Central memory CD4-positive, alpha-beta T cell (primary cell): ENCODE measurements around the gene SGTA.
"Not testable (repeated sequence)": the region's sequence is repeated elsewhere in the genome, so short reads cannot be mapped to it uniquely, and the experiment has no call there.

Source experiments
- DNase-seq: peaks from one replicate; pipeline ENCODE4 v3.0.0; 2022

SGTA gene

DNA sequence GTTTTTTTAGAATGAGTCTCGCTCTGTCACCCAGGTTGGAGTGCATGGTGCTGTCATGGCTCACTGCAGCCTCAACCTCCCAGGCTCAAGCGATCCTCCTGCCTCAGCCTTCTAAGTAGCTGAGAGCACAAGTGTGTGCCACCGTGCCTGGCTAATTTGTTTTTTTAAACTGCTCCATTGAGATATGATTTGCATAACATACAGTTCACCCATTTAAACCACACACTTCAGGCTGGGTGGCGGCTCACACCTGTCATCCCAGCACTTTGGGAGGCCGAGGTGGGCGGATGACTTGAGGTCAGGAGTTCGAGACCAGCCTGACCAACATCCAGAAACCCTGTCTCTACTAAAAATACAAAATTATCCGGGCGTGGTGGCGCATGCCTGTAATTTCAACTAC, 9.6 kb upstream of the SGTA start:
- not testable (repeated sequence) for DNase-seq

GRCh38 chr19:2791876-2792275, 8.8 kb upstream of the SGTA start:
- no peak for DNase-seq

GRCh38 chr19:2791440-2791839, 8.4 kb upstream of the SGTA start:
- no peak for DNase-seq

DNA sequence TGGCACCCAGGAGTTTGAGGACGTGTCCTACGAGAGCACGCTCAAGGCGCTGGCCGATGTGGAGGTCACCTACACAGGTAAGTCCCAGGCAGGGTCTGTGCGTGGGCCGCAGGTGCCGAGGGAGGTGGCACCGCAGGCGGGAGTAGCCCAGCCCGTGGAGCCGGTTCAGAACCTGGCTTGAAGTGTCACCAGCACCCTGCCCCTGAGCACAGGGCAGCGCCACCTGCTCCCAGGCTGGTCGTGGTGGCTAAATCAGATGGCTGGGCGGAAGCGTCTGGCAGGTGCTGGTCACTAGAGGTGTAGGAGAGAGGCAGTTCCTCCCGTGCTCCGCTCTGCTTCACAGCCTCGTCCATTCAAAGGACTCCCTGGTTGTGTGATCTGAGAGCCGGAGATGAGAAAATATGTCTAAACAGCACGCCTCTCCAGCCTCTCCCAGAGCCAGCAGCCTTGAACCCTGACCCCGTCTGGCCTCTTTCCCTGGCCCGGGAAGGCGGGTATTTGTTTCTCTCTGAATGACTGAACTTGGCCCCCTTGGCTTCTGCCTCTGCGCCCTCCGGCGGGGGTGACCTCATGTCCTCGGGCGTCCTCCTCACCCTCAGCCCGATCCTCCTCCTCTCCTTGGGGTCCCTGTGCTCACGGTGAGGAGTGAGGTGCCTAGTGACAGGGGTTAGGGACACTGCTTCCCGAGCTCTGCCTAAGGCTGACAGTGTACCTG, 7.6 kb upstream of the SGTA start:
- no peak for DNase-seq

- DNase-seq, result no peak
Measured at GRCh38 chr19:2790194-2790556, 7.1 kb upstream of the SGTA start.

DNA sequence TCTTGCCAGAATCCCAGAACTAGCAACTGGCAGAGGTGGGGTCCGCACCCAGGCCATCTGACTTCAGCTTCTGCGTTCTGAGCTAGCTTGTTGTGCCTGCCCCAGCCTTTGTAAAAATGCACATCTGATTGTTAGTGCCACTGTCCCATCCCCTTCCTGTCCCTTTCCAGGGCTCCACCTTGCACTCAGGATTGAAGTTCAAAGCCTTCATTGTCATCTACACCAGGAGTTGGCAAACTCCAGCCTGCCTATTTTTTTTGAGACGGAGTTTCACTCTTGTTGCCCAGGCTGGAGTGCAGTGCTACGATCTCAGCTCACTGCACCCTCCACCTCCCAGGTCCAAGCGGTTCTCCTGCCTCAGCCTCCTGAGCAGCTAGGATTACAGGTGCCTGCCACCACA, 5.2 kb upstream of the SGTA start:
- DNase-seq, result no peak

DNA sequence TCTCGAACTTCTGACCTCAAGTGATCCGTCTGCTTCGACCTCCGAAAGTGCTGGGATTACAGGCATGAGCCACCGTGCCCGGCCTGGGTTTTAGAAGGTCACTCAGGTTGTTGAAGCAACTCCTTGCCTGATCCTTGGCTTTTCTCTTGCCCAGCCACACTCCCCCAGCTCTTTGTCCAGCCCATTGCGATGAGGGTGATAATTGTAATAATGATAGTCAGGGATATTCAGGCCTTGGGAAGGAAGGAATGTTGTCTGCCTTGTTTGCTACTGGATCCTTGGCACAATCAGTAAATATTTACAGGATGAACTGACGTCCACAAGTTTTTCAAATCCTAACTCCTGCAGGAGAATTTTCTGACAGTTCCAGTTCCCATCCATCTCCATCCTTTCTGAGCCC, 4.0 kb upstream of the SGTA start:
- no peak for DNase-seq

GRCh38 chr19:2785244-2785997, 2.3 kb upstream of the SGTA start, which contains the start of gene THOP1:
Gene THOP1 (plus strand): TSS chr19:2785503. CDS start chr19:2785663, 160 bp downstream.
- peak; percentile 98 for DNase-seq

DNA sequence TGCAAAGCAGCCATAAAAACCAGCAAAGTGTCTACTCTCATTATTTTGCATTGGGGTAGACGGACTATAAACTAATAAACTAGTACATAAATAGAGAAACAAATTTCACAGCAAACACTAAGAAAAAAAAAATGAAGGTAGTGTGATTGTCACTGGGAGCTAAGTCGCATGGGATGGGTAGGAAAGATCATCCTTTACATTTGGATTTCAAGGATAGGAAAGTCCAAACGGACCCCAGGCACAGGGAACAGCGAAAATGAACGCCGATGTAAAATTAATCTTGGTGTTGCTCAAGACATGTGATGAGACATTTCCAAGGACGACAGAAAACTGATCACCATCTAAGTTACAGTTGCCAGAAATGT, 690 bp upstream of the SGTA start:
- no peak for DNase-seq

GRCh38 chr19:2782329-2782935, 641 bp downstream of the SGTA start:
- DNase-seq, result no peak

DNA sequence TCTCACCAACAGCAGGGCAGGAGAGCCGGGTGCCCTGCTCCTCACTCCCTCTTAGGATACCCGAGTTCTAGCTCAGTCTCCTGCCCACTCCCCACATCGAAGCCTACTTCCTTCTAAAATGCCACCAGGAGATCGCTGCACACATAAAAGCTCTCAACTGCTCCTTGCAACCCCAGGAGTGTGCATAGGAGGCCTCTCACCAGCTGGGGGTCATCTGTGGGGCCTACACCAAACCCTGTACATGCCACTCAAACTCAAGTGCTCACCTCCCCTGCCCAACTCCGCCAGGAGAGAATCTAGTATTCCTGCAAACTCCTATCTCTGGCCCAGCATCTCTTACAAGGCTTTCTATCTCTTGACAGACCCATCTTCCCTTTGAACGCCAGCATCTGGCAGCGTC, 2.8 kb downstream of the SGTA start:
- DNase-seq, result no peak

DNA sequence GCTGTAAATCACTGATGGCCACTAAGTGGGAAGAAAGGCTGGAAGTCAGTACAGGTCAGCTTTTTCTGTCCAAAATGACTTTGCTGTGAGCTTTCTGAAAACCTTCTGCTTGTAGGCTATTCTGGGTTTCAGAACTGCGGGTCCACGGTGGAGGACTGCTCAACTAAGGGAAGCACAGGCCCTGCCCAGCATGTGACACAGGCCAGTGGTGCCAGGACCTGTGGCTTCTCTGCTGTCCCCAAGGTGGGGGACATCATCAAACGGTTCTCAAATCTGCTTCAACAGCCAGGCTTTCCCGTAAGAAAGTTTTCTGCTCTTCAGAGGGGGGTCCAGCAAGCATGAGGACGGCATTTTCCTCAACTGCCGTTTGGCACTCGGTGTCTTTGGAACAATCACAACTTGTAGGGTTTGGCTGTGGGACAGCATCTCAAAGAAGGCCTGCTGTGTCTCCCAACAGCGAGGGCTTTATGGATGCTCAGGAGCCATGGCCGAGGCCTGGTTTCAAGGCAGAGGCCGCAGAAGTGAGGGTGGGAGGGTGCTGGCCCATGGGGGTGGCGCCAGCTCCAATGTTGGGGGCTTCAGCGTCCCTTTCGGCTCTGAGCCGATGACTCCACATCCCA, 3.8 kb downstream of the SGTA start:
- no peak for DNase-seq

GRCh38 chr19:2777952-2778683, 5.0 kb downstream of the SGTA start:
- DNase-seq, result no peak

DNA sequence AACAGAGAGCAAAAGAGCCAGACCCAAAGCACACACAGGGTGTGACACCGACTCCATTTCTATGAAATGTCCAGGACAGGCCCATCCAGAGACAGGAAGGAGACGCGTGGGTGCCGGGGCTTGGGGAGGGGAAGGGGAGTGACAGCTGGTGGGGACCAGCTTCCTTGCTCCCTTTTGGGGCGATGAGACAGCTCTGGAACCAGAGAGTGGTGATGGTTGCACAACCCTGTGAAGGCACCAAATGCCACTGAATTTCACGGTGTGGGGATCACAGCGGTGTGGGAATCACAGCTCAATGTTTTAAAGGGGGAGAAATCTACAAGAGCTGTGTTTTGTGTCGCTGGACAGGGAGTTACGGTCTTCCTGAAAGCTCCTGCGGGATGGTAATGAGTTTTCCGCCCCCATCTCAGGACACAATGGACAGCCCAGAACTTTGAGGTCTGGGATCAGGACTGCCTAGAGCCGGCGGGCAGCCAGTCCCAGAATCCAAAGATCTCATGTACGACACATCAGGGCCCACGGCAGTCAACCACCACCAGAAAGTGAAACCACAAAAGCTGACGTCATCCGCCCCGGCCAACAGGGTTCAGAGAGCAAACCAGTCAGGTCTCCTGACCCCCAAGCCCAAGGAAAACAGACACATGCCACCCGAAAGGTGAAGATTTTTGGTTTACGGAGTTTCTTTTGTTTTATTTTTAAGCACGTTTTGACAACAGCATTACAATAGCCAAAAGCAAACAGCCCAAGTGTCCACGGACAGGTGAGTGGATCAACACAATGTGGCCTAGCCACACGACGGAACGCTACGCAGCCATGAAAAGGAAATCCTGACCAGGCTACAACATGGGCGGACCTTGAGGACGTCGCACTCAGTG, 7.3 kb downstream of the SGTA start:
- peak; percentile 58 for DNase-seq

GRCh38 chr19:2774953-2775555, 8.0 kb downstream of the SGTA start:
- no peak for DNase-seq

DNA sequence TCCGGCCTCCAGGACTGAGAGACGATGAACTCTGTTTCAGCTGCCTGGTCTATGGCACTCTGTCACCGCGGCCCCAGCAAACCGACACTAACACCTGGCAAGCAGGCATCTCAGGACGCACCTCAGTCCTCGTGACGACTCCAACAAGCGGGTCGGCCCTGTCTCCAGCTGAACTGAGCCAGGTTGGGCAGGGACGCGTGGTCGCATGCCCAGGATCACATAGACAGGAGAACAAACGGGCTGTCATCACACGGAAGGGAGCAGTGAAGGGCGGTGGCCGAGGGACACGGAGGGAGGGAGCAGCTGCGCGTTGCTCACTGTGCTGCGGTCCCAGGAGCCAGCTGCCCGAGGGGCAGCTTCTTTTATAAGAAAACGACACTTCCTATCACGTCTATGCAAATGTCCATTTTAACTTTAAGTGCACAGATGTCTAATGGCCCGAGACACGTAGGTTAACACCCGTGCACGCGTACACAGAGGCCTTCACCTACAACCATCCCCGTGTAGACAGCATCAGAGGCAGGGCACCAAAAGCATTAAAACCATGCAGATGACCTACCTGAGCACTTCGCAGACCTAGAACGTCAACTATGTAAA, 8.9 kb downstream of the SGTA start:
- DNase-seq, result no peak

DNA sequence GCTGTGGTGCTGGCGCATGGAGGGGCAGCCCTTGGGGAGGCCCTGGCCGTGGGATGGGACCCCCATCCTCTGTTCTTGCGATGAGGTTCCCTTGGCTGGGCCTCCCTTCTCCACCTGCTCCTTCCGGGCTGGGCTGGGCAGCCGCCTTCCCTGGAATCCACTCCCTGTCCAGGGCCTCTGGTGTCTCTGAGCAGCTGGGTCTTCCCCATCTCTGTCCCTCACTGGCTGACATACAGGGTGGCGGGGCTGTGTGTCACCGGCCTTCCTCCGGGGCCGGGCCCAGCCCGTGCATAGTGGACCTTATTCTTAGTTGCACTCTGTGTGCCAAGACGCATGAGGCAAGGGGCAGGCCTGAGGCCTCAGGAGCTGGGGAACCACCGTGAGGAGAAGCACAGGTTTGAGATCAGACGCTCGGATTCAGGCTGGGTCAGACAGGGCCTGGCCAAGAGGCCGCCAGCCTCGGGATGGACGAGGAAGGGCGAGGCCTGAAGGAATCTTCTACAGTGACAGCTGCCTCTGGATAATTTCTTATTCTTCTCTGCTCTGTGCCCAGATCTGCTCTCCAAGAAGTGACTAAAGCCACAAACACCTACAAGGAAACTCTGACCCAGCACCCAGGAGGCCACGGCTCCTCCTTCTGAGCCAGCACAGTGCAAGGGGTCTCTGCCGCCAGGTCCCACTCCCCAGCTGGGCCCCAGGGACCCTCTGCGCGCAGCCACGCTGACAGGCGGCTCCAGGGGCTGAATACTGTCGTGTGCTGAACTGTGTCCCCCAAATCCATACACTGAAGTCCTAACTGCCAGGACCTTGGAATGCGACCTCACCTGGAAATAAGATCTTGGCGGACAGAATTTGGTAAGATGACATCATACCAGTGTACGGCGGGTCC, 11.0 kb downstream of the SGTA start:
- DNase-seq, result no peak

DNA sequence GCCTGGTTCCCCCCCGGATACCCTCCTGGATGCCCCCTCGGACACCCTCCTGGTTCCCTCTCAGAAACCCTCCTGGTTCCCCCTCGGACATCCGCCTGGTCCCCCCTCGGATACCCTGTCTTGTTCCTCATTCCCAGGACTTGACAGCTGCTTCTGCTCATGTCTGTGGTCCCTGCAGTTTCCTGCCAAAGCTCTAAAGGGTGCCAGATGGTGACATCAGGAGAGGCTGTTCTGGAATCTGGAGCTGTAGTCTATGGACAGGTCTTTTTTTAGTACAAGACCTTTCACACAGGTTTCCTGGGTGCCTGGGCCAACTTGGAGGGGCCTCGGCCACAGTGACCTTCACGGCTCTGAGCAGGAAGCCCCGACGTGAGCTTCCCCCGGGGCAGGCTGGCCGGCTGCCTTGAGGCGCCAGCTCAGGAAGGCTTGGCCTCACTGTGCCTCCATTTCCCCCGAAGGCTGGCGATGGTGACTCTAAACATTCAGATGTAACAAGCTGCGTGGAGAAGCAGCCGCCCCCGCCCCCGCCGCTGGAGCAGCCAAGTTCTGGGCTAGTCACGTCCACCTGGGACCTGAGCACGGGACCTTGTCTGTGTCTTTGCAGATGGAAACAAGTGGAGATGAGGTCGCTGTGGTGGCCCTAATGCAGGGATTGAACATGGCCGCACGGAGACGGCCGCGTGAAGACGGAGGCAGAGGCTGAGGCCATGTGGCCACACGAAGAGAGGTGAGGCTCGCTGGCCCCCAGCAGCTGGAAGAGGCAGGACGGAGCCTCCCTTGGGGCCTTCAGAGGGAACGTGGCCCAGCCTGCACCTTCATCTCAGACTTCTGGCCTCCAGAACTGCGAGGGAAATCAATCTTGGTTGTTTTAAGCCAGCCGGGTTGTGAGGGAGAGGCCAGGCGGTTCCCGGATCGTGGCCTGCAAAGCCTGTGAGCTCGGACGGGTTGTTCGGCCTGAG, 12.7 kb downstream of the SGTA start:
- DNase-seq, result no peak

DNA sequence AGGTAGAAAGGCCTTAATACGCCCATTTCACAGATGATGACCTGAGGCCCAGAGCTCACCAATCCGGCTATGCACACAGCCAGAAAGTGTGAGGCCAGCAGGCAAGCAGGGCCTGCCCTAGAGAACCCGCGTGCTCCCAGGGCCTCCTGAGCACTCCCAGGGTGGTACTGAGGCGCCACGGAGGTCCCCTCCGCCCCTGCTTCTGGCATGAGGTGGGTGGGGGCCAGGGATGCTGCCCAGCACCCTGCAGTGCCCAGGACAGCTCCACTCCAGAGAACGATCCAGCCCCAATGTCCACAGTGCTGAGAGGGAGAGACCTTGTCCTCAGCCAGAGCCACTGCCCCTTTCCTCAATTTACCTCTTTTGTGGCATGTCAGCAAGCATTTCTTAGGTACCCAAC, 13.9 kb downstream of the SGTA start:
- no peak for DNase-seq
